Tibial nerve (tissue), 4 donors: ENCODE results near the gene CPEB1. TPM values are rescaled to one million over a fixed set of nuclear protein-coding genes. Genes with fewer than 3 reads are reported as not detected.
A peak's percentile ranks its signal among the peaks of the same experiment; 100 is the strongest.

Experiments
- DNase-seq, 2 donors: peaks; one replicate each; pipeline ENCODE4 v3.0.0-alpha.2; 2019; ENCODE audit warnings: low spot score in 2 of 2
- H3K27ac ChIP-seq, 4 donors: fragments of 200-600 bp; sonication (generic) in 3 of 4; one replicate each; pipeline ENCODE4 v1.5.1; 2017 to 2019; ENCODE audit warnings: mild to moderate bottlenecking in 1 of 4
- H3K27me3 ChIP-seq, 2 donors: fragments of 200-600 bp; sonication (generic) in 1 of 2; one replicate each; pipeline versions ENCODE4 v1.5.1 to v1.6.0; 2017 to 2019
- H3K36me3 ChIP-seq, 3 donors: fragments of 200-600 bp; sonication (generic); one replicate each; pipeline ENCODE4 v1.5.1; 2018 to 2019
- H3K4me1 ChIP-seq, 4 donors: fragments of 200-600 bp; sonication (generic) in 3 of 4; one replicate each; pipeline ENCODE4 v1.5.1; 2017 to 2019
- H3K4me3 ChIP-seq, 4 donors: fragments of 200-600 bp; sonication (generic) in 3 of 4; one replicate each; pipeline ENCODE4 v1.5.1; 2017 to 2019; ENCODE audit warnings: mild to moderate bottlenecking in 1 of 4, moderate library complexity in 1 of 4
- H3K9me3 ChIP-seq, 4 donors: fragments of 200-600 bp; sonication (generic) in 3 of 4; one replicate each; pipeline ENCODE4 v1.5.1; 2017 to 2019
- EP300 ChIP-seq, 2 donors: sonication (generic); formaldehyde crosslinking; IDR thresholded peaks; one replicate each; pipeline ENCODE4 v1.6.1; 2017; ENCODE audit warnings: antibody characterized with exemption in 2 of 2, mild to moderate bottlenecking in 1 of 2
- POLR2A ChIP-seq, 2 donors: fragments of 450-650 bp; IDR thresholded peaks; one replicate each; pipeline ENCODE4 v1.6.1; 2017; ENCODE audit warnings: antibody characterized with exemption in 2 of 2, mild to moderate bottlenecking in 2 of 2, moderate library complexity in 2 of 2
- WGBS, 2 donors: methylation state at CpG; one replicate each; pipeline ENCODE4 v1.1.5; 2018; 5-methylcytosine and 5-hydroxymethylcytosine counted together
- total RNA-seq, 4 donors: library from RNA; depleted of rRNA; stranded (reverse); fragments of >200 nt; gene quantifications; one replicate each; pipeline ENCODE4 v1.1.0, GENCODE V29; 2016
- TF ChIP-seq, protein P1 (sequence below), 5 experiments: fragments of 200-600 bp in 3 of 5; fragments of 450-650 bp in 2 of 5; sonication (generic) in 3 of 5; IDR thresholded peaks; one replicate each; pipeline ENCODE4 v1.5.1; 2016 to 2019; ENCODE audit warnings: antibody characterized with exemption in 5 of 5, mild to moderate bottlenecking in 3 of 5, moderate library complexity in 2 of 5

Gene CPEB1
- total RNA-seq, 4 donors from 2014 or later: 16.2 to 29.5 (median 23.0) TPM

DNA sequence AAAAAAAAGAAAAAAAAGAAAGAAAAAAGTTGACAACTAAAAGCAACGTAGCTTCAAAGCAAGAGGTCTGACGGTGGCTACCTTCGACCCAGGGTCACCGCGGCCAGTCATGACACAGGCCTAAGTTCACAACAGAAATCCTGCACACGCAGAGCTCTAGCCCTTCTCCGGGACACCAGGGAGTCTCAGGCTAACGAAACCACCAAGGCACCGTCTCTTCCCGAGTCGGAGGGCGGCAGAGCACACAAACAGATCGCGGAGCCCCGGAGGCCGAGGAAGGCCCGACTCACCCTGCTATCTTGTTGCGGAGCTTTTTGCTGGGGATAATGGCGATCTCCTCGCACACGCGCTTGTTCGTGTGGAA lies 107.5 kb downstream of the CPEB1 start:
- Histone ChIP-seq H3K27me3 (no peaks in the 10 kb centered on the region), H3K4me3 (peak overlapping the region; percentile 67 to 94 (median 77)), H3K36me3 (peaks cover 3 to 50% (median 7%) of the 10 kb centered on the region in 3 donors), H3K4me1 (peaks cover 0 to 46% (median 9%) of the 10 kb centered on the region in 4 donors), H3K27ac (peak overlapping the region; percentile 91 to 97 (median 92)), H3K9me3 (no peaks in the 10 kb centered on the region)
- WGBS, 2 donors: 0 to 2% methylated on average over 10 to 23 of the region's 23 CpGs
- TF ChIP-seq POLR2A (IDR thresholded peaks at IDR 0.05) (no peak), EP300 (IDR thresholded peaks at IDR 0.05) (no peak)
- TF ChIP-seq, protein P1, sequence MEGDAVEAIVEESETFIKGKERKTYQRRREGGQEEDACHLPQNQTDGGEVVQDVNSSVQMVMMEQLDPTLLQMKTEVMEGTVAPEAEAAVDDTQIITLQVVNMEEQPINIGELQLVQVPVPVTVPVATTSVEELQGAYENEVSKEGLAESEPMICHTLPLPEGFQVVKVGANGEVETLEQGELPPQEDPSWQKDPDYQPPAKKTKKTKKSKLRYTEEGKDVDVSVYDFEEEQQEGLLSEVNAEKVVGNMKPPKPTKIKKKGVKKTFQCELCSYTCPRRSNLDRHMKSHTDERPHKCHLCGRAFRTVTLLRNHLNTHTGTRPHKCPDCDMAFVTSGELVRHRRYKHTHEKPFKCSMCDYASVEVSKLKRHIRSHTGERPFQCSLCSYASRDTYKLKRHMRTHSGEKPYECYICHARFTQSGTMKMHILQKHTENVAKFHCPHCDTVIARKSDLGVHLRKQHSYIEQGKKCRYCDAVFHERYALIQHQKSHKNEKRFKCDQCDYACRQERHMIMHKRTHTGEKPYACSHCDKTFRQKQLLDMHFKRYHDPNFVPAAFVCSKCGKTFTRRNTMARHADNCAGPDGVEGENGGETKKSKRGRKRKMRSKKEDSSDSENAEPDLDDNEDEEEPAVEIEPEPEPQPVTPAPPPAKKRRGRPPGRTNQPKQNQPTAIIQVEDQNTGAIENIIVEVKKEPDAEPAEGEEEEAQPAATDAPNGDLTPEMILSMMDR (IDR thresholded peaks at IDR 0.05): no peak
- no peak for DNase-seq

DNA sequence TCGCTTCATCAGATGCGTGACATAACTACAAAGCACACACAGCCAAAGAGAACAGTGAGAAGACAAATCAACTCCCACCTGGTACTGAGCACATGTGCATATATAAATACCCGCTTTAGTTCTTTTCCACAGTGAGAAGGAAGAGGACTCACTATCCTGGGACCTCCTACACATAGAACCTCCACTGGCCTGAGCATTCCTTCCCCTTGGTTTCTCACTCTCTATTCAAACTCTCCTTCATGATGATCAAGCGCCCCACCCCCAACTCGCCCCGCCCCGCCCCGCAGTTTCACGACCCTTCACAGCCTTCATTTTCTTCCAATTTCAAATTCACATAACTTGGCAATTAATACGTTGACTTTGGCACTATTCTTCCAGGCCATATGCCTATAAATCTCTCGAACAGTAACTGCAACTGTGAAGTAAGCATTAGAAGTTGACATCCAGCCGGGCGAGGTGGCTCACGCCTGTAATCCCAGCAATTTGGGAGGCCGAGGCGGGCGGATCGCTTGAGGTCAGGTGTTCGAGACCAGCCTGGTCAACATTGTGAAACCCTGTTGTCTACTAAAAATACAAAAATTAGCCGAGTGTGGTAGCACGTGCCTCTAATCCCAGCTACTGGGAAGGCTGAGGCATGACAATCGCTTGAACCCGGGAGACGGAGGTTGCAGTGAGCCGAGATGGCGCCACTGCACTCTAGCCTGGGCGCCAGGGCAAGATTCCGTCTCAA lies 108.0 kb downstream of the CPEB1 start:
- Histone ChIP-seq H3K27me3 (no peaks in the 10 kb centered on the region), H3K36me3 (peaks cover 3 to 50% (median 7%) of the 10 kb centered on the region in 3 donors), H3K9me3 (no peaks in the 10 kb centered on the region), H3K27ac (peak overlapping the region in 3 of 4 donors; percentile 91 to 97 (median 94)), H3K4me1 (peaks cover 0 to 46% (median 9%) of the 10 kb centered on the region in 4 donors), H3K4me3 (peak overlapping the region; percentile 67 to 94 (median 77))
- WGBS, 2 donors: 15 to 17% methylated on average over 28 of the region's 28 CpGs
- no peak for DNase-seq
- TF ChIP-seq POLR2A (IDR thresholded peaks at IDR 0.05): no peak
- TF ChIP-seq, protein P1 (IDR thresholded peaks at IDR 0.05): no peak
- TF ChIP-seq EP300 (IDR thresholded peaks at IDR 0.05): no peak

DNA sequence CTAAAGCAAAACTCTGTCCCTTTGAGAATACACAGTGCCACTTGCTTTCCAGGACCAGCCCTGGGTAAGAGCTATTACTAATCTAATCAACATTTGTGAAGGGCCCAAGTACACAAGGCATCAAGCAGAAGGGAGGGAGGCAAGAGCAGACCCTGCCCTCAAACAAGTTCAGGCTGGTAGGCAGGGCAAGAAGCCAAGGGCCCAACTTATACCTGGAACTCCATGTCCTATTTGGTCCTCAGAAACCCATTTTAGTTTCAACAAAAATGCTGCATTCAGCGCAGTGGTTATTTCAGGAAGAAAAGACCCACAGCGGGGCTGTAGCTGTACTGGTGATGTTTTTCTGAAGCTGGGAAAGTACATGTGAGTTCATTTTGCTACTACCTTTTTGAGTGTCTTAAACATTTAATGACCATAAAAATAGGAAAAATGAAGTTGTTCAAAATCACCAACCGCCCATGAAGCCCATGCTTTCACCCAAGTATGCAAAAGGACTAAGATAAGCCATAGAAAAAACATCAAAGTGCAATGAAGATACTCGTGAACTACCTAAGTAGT lies 109.7 kb downstream of the CPEB1 start:
- WGBS, 2 donors: 78 to 89% methylated on average over 4 of the region's 4 CpGs
- no peak for DNase-seq
- no peaks in the 10 kb centered on the region for H3K9me3 ChIP-seq
- H3K4me1 ChIP-seq: peaks cover 0 to 40% (median 9%) of the 10 kb centered on the region in 4 donors
- no peak overlapping the region for H3K4me3 ChIP-seq
- TF ChIP-seq EP300 (IDR thresholded peaks at IDR 0.05) (no peak), POLR2A (IDR thresholded peaks at IDR 0.05) (no peak)
- TF ChIP-seq, protein P1 (IDR thresholded peaks at IDR 0.05): no peak
- no peak overlapping the region for H3K27ac ChIP-seq
- no peaks in the 10 kb centered on the region for H3K27me3 ChIP-seq
- H3K36me3 ChIP-seq: peaks cover 3 to 67% (median 7%) of the 10 kb centered on the region in 3 donors

DNA sequence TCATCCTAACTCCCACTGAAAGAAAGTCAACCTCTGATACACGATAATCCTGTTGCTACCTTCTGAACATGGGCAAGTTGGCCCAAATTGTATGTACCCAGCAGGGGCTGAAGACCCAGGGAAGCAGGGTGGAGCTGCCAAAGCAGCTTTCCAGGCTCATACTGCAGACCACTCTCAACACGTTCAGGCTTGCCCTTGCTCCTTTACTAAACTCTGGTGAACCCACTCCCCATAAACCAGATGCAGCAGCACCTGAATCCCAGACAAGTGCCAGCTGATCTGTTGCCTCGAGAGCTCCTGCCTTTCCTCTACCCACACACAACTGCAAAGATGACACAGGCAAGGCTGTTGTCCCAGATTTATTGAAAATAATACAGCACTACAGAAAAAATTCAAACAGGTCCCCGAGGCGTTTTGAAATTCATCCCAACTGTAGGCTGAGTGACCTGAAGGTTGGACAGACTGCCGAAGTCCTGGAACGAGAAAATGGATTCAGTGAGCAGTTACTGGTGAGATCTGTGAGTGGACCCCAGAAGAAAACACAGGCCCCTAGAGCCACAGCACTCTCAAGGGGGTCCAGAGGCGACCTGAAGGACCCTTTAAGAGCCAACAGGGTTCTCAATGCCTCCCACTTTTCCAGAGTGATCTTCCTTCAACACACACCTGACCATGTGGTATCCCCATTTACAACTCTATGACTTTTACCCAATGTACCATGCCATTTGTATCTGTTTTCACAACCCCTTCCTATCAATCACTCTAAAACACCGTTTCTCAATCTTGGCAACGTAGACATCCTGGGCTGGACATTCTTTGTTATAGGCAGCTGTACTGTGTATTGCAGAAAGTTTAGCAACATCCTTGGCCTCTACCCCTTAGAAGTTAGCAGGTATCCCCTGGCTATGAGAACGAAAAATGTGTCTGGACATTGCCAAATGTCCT lies 110.5 kb downstream of the CPEB1 start:
- TF ChIP-seq POLR2A (IDR thresholded peaks at IDR 0.05) (no peak), EP300 (IDR thresholded peaks at IDR 0.05) (no peak)
- TF ChIP-seq, protein P1 (IDR thresholded peaks at IDR 0.05): no peak
- H3K27ac ChIP-seq: no peak overlapping the region
- H3K9me3 ChIP-seq: no peaks in the 10 kb centered on the region
- 53 to 56% methylated on average over 11 of the region's 11 CpGs for WGBS, 2 donors
- peaks cover 3 to 70% (median 7%) of the 10 kb centered on the region in 3 donors for H3K36me3 ChIP-seq
- H3K4me1 ChIP-seq: peaks cover 0 to 40% (median 9%) of the 10 kb centered on the region in 4 donors
- DNase-seq: no peak
- H3K4me3 ChIP-seq: no peak overlapping the region
- no peaks in the 10 kb centered on the region for H3K27me3 ChIP-seq
